Measurements from ENCODE around the gene KCNQ2. TPM values are rescaled to one million over a fixed set of nuclear protein-coding genes. Genes with fewer than 3 reads are reported as not detected.

Gene KCNQ2
- total RNA-seq, 2 experiments from 2014 or later: 0.19 to 0.37 TPM

GRCh38 chr20:63411151-63411897 lies 61.1 kb downstream of the KCNQ2 start:
- H3K27me3 Mint-ChIP-seq: no peaks in the 10 kb centered on the region
- H3K27ac Mint-ChIP-seq: peak overlapping the region; percentile 70
- POLR2A ChIA-PET: no interaction called here

GRCh38 chr20:63409834-63410435 lies 62.5 kb downstream of the KCNQ2 start:
- H3K27ac Mint-ChIP-seq: no peak overlapping the region
- H3K27me3 Mint-ChIP-seq: no peaks in the 10 kb centered on the region
- POLR2A ChIA-PET: no interaction called here
- H3K4me3 Mint-ChIP-seq: no peak overlapping the region
- H3K9me3 Mint-ChIP-seq: no peaks in the 10 kb centered on the region
- peaks cover 2% of the 10 kb centered on the region for H3K4me1 Mint-ChIP-seq
- no peak for DNase-seq
- H3K36me3 Mint-ChIP-seq: no peaks in the 10 kb centered on the region
- no peak for ATAC-seq (ENCODE audit: low read depth)

More at GRCh38 chr20:63411151-63411897, 61.1 kb downstream of the KCNQ2 start:
- Mint-ChIP-seq H3K4me3 (peak overlapping the region; percentile 8), H3K4me1 (peaks cover 2% of the 10 kb centered on the region), H3K9me3 (no peaks in the 10 kb centered on the region), H3K36me3 (no peaks in the 10 kb centered on the region)
- no peak for ATAC-seq (ENCODE audit: low read depth)
- no peak for DNase-seq

GRCh38 chr20:63409066-63409833 lies 63.2 kb downstream of the KCNQ2 start:
- DNase-seq (no peak), ATAC-seq (ENCODE audit: low read depth) (no peak)
- Mint-ChIP-seq H3K4me1 (peaks cover 2% of the 10 kb centered on the region), H3K27ac (no peak overlapping the region), H3K27me3 (no peaks in the 10 kb centered on the region), H3K36me3 (no peaks in the 10 kb centered on the region), H3K4me3 (no peak overlapping the region), H3K9me3 (no peaks in the 10 kb centered on the region)
- POLR2A ChIA-PET: no interaction called here

- Mint-ChIP-seq H3K4me1 (peaks cover 2% of the 10 kb centered on the region), H3K9me3 (no peaks in the 10 kb centered on the region), H3K36me3 (no peaks in the 10 kb centered on the region), H3K4me3 (no peak overlapping the region), H3K27ac (no peak overlapping the region), H3K27me3 (no peaks in the 10 kb centered on the region)
- DNase-seq (no peak), ATAC-seq (ENCODE audit: low read depth) (no peak)
- POLR2A ChIA-PET: no interaction called here
These were observed 63.8 kb downstream of the KCNQ2 start for GRCh38 chr20:63408684-63409046.

- Mint-ChIP-seq H3K9me3 (no peaks in the 10 kb centered on the region), H3K4me1 (peaks cover 2% of the 10 kb centered on the region), H3K27me3 (no peaks in the 10 kb centered on the region), H3K27ac (no peak overlapping the region), H3K36me3 (no peaks in the 10 kb centered on the region), H3K4me3 (no peak overlapping the region)
- DNase-seq (no peak), ATAC-seq (ENCODE audit: low read depth) (no peak)
- POLR2A ChIA-PET: no interaction called here
These were observed 64.3 kb downstream of the KCNQ2 start for GRCh38 chr20:63407928-63408683.

GRCh38 chr20:63406617-63407245 lies 65.7 kb downstream of the KCNQ2 start:
- POLR2A ChIA-PET: no interaction called here
- DNase-seq (no peak), ATAC-seq (ENCODE audit: low read depth) (no peak)
- no peaks in the 10 kb centered on the region for H3K36me3 Mint-ChIP-seq
- H3K4me3 Mint-ChIP-seq: no peak overlapping the region
- H3K27ac Mint-ChIP-seq: no peak overlapping the region
- peaks cover 2% of the 10 kb centered on the region for H3K4me1 Mint-ChIP-seq
- no peaks in the 10 kb centered on the region for H3K27me3 Mint-ChIP-seq
- no peaks in the 10 kb centered on the region for H3K9me3 Mint-ChIP-seq

GRCh38 chr20:63406011-63406410 lies 66.4 kb downstream of the KCNQ2 start:
- H3K27ac Mint-ChIP-seq: no peak overlapping the region
- POLR2A ChIA-PET: no interaction called here
- no peak for ATAC-seq (ENCODE audit: low read depth)
- no peaks in the 10 kb centered on the region for H3K9me3 Mint-ChIP-seq
- no peak for DNase-seq
- no peak overlapping the region for H3K4me3 Mint-ChIP-seq
- H3K4me1 Mint-ChIP-seq: no peaks in the 10 kb centered on the region
- no peaks in the 10 kb centered on the region for H3K27me3 Mint-ChIP-seq
- H3K36me3 Mint-ChIP-seq: no peaks in the 10 kb centered on the region

- no peak overlapping the region for H3K4me3 Mint-ChIP-seq
- H3K27ac Mint-ChIP-seq: no peak overlapping the region
- H3K9me3 Mint-ChIP-seq: no peaks in the 10 kb centered on the region
- POLR2A ChIA-PET: no interaction called here
- no peaks in the 10 kb centered on the region for H3K4me1 Mint-ChIP-seq
- no peak for DNase-seq
- no peaks in the 10 kb centered on the region for H3K27me3 Mint-ChIP-seq
- no peaks in the 10 kb centered on the region for H3K36me3 Mint-ChIP-seq
- peak; percentile 31 for ATAC-seq (ENCODE audit: low read depth)
These were observed 67.2 kb downstream of the KCNQ2 start for GRCh38 chr20:63405102-63405730.

- no peaks in the 10 kb centered on the region for H3K27me3 Mint-ChIP-seq
- POLR2A ChIA-PET: no interaction called here
- ATAC-seq (ENCODE audit: low read depth) (no peak), DNase-seq (no peak)
- H3K27ac Mint-ChIP-seq: no peak overlapping the region
- no peak overlapping the region for H3K4me3 Mint-ChIP-seq
- no peaks in the 10 kb centered on the region for H3K4me1 Mint-ChIP-seq
- H3K36me3 Mint-ChIP-seq: no peaks in the 10 kb centered on the region
- H3K9me3 Mint-ChIP-seq: no peaks in the 10 kb centered on the region
These were observed 68.0 kb downstream of the KCNQ2 start for GRCh38 chr20:63404129-63405085.

GRCh38 chr20:63403403-63404105 lies 68.9 kb downstream of the KCNQ2 start:
- DNase-seq: no peak
- no peaks in the 10 kb centered on the region for H3K9me3 Mint-ChIP-seq
- no peak for ATAC-seq (ENCODE audit: low read depth)
- H3K4me3 Mint-ChIP-seq: no peak overlapping the region
- H3K27me3 Mint-ChIP-seq: no peaks in the 10 kb centered on the region
- POLR2A ChIA-PET: no interaction called here
- no peaks in the 10 kb centered on the region for H3K4me1 Mint-ChIP-seq
- no peaks in the 10 kb centered on the region for H3K36me3 Mint-ChIP-seq
- no peak overlapping the region for H3K27ac Mint-ChIP-seq

GRCh38 chr20:63402860-63403220 lies 69.6 kb downstream of the KCNQ2 start:
- Mint-ChIP-seq H3K4me1 (no peaks in the 10 kb centered on the region), H3K4me3 (no peak overlapping the region), H3K27ac (no peak overlapping the region), H3K36me3 (no peaks in the 10 kb centered on the region), H3K9me3 (no peaks in the 10 kb centered on the region), H3K27me3 (no peaks in the 10 kb centered on the region)
- POLR2A ChIA-PET: no interaction called here
- ATAC-seq (ENCODE audit: low read depth) (no peak), DNase-seq (no peak)

All from activated naive CD8-positive, alpha-beta T cell treated with anti-CD3 and anti-CD28 coated beads, Interleukin-2, amount 10 ng/mL, durations not matched to agents 7 days and 5 days (primary cell).